Bone marrow (tissue), 2 donors: Measurements from ENCODE around the gene MOB2.
A peak's percentile ranks its signal among the peaks of the same experiment; 100 is the strongest.

Experiments
- DNase-seq, 2 donors: peaks; one replicate each; lab custom pipeline; 2025; lab: John Stamatoyannopoulos, UW

The MOB2 gene

DNA sequence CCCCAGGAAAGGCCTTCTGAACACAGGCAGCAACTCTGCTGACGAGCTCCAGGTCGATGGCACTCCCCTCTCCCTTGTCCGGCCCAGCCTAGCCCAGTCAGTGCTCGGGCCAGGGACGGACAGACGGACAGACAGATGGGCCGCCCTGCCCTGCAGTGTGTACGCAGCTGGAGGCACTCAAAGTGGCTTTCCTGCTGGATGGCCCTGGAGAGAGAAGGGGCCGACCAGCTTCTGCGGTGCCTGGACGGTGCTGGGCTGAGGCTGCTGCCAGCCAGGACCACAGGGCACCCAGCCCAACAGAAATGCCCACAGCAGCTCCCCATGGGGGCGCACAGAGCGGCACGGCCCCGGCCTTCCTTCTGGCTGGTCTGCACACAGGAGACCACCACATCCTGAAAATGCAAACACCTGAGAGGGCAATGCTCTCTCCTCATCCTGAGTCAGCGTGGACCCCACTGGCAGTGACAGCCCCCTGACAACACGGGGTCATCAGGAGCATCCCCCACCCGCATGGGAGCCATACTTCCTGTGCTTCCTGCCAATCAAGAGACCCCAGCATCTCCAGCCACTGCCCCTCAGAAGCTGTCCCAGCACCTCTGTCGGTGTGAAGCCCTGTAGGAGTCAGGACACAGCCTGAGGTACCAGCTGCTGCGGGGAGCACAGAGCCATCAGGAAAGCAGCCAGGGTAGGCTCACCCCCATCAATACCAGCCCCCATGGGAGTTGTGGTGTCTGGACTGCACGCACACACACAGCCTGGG, 692 bp upstream of the MOB2 start:
- DNase-seq: no peak

DNA sequence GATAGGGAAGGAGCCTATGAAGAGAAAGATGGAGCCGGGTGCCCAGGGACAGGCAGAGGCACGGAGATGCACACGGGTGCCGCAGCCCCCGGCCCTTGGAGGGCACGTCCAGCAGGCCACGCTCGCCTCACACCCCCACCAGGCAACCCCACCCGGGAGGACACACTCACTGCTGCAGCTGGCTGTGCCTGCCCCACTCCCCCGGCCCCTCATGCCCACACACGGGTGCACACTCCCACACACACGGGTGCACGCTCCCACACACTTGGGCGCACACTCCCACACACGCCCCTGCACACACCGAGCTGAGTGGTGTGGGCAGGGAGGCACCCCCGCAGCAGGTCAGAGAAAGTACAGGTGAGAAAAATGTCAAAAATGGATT, 1.1 kb downstream of the MOB2 start:
- DNase-seq: no peak

DNA sequence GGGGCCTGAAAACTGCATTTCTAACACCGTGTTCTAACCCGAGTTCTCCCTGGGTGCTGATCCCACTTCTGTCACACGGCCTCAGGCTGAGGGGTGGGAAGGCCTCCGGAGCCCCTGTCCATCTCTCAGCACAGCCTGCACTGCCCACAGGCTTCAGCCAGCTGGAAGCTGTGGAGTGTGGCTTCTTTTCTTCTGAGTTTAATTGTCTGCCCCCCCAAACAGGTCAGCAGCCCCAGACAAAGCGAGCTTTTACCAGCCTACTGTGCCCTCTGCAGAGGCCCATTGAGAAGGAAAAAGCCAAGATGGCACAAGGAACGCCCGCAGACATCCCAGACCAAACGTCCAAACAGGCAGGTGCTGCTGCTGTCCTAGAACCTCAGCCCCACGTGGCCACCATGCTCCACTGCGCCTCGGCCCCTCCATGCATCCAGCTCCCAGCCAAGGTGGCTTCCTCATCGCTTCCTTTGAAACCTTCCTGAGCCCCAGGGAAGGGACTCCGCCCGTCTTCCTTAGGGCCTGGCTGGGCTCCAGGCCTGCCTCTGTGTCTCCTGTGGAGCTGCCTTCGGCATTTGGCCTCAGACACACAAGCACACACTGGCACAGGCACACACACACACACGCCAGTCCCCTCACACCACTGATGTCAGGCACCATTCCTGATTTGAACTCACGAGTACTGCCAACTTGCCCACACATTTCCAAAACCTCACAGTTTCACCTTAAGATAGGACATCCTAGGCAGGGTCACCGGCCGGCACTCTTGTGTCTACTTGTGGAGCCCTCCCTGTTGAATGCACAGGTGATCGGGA, 1.7 kb downstream of the MOB2 start:
- DNase-seq: no peak

DNA sequence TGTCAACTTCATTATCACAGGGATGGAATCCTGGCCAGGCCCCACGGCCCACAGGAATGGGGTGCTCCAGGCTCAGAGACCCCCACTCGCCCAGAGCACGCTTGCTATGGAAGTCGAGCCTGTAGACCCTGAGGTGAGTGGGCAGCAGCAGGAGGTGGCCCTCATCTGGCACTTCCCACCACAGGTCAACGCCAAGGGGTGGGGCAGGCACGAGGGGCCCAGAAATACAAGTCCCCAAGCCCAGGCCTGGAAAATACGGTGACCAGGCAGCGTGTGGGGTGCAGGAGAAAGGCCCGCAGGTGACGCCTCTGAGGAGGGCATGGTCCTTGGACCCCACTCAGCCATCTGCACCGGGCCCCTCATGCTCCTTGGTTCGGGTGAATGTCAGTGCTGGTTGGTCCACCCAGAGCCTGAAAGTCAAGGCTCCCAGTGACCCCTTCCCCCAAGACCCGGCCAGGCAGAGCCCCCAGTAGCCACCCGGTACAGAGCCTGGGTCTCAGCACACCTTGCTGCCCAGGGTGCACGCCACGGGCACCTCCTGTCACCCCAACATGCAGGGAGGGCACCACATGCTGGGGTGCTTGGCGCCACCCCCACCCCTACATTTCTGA, 2.4 kb downstream of the MOB2 start:
- no peak for DNase-seq

DNA sequence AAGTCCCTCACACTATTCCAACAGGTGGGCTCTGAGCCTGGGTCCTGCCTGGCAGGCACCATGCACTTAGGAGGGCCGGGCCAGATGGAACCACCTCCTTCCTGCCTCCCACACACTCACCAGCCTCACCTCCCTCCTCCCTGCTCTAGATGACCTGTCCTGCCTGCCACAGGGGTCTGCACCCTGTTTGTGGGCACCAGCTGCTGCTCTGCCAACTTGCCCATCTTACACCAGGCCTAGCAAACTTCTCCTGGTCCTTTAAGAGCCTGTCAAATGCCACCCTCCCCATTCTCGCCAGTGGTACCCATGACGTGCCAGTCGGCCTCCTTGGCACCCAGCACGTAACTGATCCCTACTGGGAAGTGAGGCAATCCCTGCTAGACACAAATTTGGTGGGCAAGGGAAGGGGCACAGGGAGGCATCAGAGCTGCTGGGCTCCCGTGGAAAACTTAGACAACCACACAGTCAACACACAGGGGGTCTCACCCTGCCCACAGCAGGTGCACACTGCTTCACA, 3.1 kb downstream of the MOB2 start:
- DNase-seq: no peak

DNA sequence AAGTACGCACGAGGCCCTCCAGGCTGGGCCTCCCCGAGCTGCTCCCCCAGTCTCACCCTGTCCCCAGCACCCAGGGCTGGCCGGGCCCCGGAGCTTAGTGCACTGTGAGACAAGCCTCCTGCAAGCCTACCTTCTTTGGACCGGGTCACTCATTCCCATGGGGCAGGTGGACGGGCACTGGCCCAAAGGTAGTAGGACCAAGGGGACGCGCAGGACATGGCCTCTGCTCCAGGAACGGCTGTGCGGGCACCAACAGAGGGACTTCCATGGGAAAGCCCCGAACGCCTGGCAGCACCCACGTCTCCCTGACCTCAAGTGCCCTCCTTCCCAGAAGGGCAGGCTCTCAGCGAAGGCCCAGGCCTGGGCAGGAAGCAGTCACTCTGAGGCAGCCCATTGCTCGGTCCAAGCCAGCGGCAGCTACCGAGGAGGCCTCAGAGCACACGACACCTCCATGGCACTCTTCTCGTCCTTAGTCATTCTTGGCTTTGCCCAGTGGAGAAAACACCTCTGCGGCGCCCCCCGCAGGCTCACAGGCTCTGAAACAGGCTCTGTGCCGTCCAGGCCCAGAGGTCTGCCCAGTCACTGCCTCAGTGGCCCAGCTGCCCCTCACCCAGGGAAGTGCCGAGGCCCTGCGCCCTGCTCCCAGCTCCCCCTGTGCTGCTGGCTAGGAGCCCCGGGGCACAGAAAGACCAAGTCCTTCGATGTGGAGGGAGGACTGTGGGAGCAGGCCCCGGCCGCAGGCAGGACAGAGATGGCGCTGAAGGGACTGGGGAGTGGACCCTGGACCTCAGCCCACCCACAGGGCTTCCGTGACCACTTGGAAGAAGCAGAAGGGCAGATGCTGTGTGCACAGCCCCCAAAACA, 3.8 kb downstream of the MOB2 start:
- no peak for DNase-seq

DNA sequence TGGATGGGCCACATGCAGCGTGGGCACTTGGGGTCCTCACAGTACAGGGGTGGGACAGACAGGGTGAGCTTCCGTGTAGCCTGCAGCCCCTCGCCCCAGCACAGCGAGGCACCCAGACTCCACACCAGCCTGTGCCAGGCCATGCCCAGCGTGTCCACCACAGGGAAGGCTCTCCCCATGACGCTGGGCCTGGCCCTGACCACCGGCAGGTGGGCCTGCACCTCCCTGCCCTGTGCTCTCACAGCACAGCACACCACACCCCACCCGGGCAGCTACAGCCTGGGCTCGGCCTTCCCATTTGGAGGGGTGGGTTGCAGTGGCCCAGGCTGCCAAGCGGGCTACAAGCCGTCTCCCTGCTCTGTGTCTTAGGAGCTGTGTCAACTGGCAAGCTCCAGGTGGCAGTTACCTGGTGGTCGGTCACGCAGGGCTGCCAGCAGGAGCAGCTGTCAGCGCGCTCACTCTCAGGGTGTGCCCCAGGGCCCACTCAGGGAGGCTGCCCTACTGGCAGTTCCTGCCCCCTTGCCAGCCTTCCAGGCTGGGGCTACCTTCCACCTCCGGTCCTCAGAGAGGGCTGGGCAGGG, 4.6 kb downstream of the MOB2 start:
- DNase-seq: no peak

DNA sequence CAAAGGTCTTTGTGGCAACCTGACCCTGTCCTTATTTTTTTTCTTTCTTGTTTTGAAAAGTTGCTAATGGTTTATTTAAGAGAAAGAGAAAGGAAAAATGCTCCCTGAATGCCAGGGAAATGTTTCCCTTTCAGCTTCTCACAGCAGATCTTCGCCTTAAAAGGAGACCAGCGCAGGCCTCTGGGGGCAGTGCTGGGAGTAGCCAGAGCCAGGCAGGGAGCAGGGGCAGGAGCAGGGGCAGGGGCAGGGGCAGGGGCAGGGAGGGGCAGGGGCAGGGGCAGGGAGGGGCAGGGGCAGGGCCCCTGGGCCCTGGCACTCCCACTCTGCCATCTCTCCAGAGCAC, 5.1 kb downstream of the MOB2 start:
- DNase-seq: no peak

DNA sequence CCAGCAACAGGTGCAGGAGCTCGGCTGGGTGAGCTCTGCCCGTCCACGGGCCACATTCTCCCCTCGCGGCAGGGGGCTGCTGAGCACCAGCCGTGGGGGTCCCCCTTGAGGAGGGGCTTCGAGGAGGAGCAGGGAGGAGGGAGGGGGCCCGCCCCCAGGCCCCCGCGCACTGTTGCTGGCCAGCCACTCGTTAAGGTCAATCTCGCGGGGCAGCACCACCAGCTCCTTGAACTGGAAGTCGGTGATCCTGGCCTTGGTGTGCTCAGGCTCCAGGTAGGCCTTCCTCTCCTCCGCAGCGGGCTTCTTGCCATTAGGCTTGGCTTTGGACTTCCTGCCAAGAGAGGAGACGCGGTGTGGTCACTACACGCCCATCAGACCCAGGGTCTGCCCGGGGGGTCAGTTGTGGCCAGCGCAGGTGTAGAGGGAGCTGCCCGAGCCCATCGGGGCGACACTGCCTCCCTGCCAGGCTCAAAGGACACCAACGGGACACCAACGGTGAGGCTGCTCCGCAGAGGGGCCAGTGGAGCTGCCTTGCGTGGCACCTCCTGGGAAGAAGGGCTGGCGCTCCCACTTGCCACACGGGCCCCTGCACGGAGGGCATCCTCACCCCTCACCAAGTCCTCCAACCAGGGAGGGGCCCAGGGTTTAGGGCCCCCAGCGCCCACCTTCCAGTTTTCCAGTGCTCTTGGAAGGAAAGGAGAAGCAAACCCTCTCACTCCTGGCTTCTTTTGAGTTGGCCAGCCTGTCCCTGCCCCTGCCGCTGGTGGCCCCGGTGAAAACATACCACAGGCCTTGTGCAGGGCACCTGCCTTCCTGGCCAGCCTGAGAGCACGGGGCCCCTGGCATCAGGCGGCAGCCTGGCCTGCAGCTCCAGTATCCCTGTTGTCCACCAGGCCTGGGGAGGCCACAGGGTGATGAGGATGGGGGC, 5.8 kb downstream of the MOB2 start:
- DNase-seq: no peak

DNA sequence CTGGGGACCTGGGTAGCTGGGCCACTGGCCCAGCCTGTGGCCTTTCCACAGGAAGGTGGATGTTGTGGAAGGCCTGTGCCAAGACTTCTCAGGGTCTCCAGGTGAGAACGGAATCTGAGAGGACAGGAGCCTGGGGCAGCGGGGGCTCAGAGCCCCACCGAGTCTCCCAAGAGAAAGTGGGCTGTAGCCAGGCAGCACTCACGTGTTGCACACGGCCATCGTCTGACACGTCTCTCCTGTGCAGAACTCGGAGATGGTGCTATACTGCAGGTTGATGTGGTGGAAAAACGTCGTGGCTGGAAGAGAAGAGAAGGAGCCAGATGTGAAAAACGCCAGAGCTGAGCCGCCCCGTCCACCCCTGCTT, 6.4 kb downstream of the MOB2 start:
- no peak for DNase-seq

DNA sequence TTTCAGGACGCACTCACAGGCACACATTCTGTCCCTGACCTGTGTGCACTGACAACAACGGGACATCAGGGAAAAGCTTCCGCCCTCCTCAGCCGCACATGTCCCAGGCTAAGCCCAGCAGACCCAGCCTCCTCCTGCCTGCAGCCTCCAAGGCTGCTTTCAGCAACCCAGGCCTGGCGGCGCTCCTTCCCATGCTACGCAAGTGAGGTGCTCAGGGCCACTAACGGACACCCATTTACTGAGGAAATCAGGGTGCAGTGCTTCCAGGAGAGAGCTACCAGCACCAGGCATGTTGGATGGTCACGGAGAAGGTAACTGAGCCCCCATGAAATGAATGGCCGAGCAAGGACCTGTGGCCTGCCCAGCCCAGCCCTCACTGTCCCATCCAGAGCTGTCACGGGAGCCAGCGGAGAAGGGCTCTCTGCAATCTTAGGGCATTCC, 6.9 kb downstream of the MOB2 start:
- no peak for DNase-seq

DNA sequence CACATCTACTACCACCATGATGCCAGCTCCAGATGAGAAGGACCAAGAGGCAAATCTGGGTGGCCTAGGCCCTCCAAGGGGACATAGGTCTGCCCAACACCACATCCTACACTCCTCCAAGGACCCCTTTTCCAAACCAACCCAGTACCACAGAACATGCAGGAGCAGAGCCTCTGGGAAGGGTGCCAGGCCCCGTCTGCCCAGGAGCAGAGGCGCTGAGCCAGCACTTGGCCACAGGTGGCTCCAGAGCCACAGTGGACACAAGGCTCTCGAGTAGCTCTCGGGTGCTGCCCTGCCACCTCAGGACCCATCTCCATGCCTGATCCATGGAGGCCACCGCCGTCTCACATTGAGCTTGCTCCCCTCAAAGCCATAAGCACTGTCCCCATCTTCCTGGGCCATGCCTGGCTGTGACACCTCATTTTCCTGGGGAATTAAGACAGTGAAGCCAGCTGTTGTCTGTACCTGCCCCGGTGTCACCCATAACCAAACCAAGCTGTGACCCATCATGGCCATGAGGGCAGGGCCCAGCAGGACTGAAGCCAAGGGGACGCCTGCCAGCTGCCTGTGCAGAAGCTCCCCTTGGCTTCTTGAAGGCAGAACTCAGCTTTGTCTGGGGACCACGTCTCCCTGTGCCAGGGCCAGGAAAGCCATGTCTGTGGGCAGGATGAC, 7.4 kb downstream of the MOB2 start:
- DNase-seq: no peak

DNA sequence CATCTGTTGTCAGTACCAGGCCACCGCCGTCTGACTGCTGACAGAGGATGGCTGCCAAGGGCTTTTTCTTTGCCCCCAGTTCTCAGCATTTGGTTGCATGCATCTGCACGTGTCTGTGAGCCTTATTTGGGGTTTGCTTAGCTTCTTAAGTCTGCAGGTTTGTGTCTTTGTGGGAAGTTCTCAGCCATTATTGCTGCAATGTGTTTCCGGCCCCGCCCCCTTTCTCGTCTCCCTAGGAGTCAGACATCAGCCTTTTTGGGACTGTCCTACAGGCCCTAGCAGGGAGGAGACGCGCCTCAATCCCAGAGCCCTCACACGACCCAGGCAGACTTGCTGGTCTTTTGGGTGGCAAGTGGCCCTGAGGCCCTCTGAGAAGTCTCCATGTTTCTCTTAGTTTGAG, 8.0 kb downstream of the MOB2 start:
- peak in 1 of 2 donors; percentile 46 for DNase-seq

DNA sequence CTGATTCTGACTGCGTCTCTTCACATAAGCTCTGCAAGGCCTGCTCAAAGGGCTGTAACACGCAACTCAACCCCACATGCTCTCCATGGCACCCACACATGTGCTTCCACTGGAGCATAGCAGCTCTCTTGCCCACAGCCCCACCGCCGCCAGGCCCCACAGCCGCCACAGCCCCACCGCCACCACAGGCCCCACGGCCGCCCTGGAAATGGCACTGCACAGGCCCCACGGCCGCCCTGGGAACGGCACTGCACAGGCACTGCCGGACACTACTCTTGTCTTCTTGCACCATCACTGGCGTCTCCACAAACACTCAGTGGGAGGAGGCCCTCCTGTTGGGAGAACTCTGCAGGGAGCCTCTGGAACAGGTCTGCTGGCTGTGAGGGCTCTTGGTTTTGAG, 8.6 kb downstream of the MOB2 start:
- no peak for DNase-seq

DNA sequence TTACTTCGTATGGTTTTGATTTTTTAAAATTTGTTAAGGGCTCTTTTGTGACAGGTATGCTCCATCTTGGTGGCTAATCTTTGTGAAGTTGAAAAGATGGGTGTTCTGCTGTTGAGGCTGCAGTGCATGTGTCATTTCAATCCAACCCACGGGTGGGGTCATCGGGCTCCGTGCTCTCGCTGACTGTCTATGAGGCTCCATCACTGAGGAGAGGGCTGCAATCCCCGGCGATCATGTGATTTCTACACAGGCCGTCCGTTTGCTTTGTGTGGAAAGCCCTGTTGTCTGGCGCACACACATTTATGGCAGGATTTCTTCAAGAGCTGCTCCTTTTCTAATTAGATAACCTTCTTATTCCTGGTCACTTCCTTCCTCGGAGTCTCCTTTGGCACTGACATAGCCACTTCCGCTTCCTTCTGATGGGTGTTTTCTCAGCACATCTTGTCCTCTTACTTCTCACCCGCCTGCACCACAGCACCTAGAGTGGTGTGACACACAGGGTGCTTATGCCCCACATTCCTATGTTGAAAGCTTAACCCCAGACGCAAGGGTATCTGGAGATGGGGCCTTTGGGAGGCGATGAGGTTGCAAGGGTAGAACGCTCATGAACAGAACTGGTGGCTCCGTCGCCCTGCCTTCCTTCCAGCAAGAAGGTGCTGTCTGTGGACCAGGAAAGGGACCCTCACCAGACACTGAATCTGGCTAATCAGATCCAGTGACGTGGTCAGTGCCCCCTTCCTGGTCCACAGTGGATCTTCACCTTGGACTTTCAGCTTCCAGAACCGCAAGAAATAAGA, 9.4 kb downstream of the MOB2 start:
- DNase-seq: no peak

DNA sequence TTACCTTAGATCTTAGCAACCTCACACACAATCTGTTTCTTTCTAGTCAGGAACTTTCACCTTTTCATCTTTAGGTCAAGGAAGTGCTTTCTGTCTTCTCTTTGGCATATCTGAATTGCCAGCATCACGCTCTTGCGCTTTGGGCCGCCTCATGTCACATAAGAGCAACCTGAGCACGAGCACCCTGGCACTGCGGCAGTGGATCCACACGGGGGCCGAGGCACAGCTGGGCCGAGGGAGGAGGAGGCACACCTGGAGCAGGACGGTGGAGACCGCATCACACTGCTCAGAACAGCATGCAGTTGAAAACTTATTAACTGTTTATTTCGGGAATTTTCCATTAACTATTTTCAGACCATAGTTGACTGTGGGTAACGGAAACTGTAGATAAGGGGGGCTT, 10.7 kb downstream of the MOB2 start:
- no peak for DNase-seq

DNA sequence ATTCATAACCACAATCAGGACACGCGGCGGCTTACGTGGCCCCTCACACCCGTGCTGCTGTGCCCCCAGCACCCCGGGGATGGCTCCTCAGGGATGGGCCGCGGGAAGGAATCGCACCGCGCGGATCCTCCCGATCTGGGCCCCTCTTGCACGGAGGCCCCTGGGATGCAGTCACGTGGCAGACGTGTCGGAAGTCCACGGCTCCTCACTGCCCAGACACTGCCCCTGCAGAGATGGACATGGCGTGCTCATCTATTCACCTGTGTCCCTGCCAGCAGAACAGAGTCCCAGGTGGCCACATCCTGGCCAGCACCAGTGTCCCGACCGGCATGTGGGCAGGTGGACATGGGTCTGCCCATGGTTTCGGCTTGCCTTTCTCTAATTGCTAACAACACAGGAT, 12.8 kb downstream of the MOB2 start:
- no peak for DNase-seq

DNA sequence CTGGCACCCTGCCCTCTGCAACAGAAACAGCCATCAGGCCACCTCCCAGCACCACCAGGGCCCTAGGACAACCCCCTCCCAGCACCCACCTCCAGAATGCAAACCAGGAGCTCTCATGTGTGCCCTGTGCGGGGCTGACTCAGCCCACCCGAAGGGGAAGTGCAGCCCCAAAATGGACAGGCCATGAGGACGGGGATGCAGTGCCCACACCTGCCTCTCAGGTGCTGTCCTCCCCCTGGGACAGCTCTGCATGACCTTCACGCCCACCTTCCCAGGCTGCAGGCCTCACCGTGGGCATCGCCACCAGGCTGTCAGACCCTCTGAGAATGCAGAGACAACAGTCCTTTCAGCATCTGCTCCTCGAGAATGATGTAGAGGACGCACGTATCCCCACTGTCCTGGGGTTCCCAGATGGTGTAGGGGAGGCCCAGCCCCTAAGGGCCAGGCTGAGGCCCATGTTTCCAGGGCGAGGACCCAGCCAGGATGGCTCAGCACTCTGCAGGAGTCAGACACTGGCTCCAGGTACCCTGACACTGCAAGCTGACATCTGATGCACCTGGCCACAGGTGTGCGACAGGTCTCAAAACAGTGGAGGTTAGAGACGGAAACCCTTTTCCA, 13.5 kb downstream of the MOB2 start:
- no peak for DNase-seq
